ENCODE results near the gene RMI2.
"Not testable (repeated sequence)": the region's sequence is repeated elsewhere in the genome, so short reads cannot be mapped to it uniquely, and the experiment has no call there.

The RMI2 gene

GRCh38 chr16:11356573-11357331, 11.5 kb downstream of the RMI2 start:
- peak; percentile 40 for DNase-seq

GRCh38 chr16:11358531-11358930, 13.3 kb downstream of the RMI2 start:
- no peak for DNase-seq

GRCh38 chr16:11359370-11359769, 14.1 kb downstream of the RMI2 start:
- peak; percentile 50 for DNase-seq

DNA sequence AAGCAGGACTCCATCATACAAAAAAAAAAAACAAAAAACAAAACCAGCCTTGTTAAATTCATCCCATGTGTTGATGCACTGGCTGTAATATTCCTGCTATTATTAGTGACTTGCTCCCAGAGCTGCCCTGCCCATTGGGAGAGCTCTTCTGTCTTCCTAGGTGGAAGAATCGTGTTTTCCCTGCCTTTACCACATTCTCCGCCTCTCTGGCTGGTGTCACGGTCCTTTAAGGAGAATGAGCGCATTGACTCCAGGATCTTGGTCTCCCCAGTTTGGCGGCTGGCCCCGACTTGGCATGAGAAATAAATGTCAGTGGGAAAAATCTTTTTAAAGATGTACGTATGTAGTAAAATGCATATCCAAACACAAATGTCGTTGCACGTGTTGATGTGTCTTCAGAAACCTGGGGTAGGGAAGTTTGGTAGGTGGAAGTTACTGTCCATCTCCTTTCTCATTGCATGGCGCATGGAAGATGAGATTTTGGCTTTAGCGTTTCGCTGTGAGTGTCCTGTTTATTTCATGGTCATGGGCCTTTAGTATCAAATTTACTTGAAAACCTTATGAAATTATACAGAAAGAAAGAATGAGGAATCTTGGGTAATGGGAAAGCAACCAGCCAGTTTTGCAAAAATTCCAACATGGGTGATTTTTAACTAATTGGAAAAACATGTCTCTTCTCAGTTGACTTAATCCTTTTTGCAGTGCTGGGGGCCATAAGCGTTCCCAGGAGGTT, 15.5 kb downstream of the RMI2 start:
- DNase-seq, result no peak

DNA sequence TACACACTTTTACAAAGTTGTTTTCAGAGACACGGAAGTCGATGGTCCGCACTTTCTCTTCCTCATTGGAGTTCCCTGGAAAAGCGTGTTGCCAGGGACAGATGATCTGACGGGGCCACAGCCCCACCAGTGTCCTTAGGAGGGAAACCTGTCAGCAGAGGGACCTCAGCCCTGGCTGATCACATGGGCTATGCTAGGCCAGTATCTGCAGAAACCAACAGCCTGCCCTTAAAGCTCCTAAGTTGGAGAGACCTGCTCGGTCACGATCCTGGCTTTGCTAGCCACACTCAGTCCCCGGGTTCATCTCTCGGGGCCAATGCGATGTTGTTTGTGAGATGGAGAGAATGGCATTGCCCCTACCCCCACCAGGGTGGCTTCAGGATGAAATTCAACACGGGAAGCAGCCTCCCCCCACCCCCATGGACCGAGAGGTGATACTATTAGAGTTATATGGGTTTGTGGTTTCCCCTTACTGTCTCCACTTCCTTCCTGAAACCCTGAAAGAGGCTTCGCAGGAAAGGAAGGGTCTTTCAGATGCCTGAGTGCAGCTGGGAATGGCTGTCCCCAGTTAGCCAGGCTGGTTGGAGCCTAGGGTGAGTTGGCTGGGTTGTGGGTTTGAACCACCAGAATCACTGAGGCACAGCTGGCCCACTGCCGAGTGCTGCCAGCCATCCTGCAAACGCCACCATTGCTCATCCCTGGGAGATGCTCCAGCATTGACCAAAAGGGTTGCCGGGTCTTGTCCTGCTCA, 16.6 kb downstream of the RMI2 start:
- DNase-seq, result no peak

- DNase-seq, result no peak
Observed at GRCh38 chr16:11363927-11364258, 18.6 kb downstream of the RMI2 start.

DNA sequence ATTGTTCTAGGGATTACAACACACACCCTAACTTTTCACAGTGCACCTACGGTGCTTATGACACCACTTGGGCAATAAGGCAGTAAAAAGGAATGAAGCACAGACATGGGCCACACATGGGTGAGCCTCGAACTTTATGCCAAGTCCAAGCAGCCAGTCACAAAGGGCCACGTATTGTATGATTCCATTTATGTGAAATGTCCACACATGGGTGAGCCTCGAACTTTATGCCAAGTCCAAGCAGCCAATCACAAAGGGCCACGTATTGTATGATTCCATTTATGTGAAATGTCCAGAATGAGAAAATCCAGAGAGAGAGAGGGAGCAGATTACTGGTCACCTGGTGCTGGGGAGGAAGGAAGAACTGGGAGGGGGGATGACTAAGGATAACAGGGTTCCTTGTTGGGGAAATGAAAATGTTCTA, 22.2 kb downstream of the RMI2 start:
- no peak for DNase-seq

- DNase-seq, result peak; percentile 79
Observed at GRCh38 chr16:11370084-11370931, 25.0 kb downstream of the RMI2 start.

GRCh38 chr16:11370932-11371279, 25.6 kb downstream of the RMI2 start:
- DNase-seq, result not testable (repeated sequence)

DNA sequence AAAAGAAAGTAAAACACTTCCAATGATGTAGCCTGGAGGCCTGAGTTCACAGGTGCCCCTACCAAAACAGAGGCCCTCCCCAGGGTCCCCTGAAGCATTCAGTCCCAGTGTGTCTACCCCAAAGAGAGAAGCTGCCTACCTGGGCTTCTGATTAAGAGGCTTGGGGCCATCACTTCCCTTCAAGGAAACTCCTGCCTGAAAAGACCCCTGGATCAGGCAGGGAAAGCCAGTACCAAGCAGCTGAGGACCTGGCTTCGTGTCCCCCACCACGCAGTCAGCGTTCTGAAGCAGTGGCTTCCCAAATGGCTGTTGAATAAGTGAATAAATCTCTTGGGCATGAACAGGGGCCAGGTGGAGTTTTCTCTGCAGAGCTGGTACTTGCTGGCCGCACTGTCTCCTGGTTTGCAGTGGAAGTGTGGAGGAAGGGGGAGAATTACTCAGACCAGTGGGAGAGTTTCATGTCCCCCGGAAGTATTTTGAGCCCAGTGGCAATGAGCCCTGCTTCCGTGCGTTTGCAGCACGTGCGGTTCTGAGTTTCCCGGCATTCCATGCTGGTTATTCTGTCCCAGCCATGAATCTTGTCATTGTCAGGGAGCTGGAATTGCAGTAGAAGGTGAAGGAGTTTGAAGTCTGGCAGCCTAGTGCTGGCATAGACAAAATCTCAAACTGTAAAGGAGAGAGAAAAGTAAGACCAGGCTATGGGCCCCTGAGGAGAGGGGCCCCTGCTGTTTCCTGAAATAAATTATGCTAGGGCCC, 27.0 kb downstream of the RMI2 start:
- no peak for DNase-seq

DNA sequence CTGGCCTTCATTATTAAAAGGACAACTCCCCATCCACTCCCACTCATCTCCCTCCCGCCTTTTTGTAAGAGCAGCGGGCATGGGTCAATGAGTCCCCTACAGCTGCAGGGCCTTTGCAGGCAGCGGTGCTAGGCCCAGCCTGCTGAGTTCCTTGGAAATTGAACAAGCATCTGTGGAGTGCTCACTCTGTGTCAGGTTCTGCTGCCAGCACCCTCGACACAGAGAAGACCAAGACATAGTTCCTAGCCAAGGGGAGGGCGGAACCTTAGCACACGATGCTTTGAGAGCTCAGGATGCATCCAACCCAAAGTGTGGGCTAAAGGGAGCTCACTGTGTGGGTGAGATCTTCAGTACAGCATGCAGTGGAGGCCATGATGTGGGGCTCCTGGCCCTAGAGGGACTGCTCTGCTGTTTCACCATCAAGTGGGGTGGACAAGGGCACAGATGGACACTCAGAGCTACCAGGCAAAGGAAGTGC, 27.6 kb downstream of the RMI2 start:
- DNase-seq, result no peak

DNA sequence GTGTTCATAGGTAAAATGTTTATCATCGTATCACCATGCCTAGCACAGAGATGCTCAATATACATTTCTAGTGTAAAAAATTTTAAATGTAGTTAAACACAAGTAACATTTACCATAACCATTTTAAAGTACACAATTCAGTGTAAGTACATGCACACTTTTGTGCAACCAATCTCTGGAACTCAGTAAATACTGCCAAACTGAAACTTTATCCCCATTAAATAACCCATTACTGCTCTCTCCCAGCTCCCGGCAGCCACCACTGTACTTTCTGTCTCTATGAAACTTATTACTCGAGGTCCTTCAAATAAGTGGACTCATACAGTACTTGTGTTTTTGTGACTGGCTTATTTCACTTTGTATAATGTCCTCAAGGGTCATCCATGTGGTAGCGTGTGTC, 29.0 kb downstream of the RMI2 start:
- no peak for DNase-seq

- no peak for DNase-seq
Observed at GRCh38 chr16:11377154-11377553, 31.9 kb downstream of the RMI2 start.

- DNase-seq, result not testable (repeated sequence)
Observed at GRCh38 chr16:11378951-11379350, 33.7 kb downstream of the RMI2 start.

- DNase-seq, result no peak
Observed at GRCh38 chr16:11379420-11379819, 34.2 kb downstream of the RMI2 start.

GRCh38 chr16:11380836-11381235, 35.6 kb downstream of the RMI2 start:
- DNase-seq, result no peak

DNA sequence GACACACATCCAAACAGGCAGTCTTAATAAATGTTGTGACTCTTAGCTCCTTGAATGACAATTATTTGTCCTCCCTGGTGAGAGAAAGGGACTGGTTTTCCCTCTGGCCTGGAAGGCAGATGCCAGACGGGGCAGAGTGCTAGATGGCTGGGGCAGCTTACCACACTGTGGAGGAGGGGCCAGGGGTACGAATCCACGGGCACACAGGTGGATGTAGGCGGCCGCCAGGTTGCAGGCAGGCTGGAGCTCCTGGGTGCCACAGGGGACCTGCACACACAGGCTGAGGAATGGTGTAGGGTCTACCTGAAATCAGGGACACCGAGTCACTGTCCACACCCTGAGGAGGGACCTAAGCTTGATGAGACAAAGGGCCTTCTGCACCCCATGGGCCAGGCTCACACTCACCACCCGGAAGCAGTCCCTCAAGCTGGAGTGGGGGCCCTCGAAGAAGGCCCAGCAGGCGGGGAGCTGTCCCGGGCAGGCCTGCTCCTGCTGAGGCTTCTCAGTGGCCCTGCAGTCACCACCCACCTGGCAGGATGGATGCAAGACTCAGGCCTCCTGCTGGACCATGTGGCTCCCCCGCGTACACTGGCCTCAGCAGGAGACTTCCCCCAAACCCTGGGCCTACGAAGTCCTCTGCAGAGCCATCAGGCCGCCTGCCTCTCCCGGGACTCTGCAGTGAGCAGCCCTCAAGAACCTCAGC, 38.4 kb downstream of the RMI2 start:
- DNase-seq, result no peak

DNA sequence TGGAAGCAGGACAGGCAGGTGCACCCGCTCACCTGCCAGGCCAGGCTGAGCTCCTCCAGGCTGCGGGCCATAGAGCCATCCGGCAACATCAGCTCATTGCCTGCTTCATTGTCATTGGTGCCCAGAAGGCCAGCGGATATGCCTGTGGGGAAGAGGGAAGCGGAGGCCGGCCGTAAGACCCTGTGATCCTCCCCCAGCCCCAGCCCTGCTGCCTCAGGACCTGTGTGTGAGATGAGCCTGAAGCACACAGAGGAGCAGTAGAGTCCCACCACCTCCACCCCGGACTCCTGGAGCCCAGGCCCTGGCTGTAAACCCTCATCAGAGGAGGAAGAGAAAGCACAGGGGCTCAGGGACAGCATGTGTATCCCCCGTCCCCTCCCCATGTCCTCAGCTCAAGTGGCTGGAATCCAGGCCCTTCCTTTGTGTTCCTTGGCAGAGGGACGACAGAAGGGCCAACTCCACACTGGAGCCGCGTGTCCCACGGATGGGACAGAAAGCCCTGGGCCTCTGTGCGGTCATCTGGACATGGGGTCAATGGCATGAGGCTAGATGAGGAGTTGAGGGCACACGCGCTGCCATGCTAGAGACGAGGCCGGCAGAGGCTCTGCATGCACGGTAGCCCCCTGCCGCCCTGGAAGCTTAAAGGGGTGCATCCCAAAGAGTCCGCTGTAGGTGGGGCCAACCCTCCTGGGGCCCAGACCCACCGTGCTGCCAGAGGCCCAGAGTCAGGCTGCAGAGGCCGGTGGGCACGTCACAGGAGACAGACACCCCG, 39.1 kb downstream of the RMI2 start:
- DNase-seq, result no peak

DNA sequence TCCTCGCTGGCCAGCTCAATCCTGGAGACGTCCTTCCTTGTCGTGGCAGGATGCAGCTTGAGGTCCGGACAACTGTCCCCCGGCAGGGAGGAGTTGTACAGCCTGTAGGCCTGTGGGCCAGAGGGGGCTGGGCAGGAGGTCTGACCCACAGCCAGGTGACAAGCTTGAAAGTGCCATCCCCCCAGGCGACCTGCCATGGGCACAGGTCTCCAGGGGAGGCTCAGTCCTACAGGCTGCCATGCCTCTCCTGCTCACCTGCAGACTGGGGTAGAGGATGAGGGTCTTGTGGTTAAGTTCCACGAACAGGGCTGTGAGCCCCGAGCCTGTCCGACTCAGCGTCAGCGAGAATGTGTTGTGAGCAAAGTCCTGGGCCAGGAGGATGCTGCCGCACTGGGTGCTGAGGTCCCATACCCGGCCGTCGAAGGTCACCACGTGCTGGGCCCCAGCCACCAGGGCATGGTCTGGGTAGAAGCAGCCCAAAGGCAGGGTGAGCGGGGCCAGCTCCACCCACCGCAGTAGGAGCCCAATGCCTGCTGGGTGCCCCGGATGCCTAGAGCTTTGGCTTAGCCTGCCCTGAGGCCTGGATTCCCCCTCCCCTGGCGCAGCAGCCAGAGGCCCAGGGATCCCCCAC, 39.8 kb downstream of the RMI2 start:
- DNase-seq, result no peak

DNA sequence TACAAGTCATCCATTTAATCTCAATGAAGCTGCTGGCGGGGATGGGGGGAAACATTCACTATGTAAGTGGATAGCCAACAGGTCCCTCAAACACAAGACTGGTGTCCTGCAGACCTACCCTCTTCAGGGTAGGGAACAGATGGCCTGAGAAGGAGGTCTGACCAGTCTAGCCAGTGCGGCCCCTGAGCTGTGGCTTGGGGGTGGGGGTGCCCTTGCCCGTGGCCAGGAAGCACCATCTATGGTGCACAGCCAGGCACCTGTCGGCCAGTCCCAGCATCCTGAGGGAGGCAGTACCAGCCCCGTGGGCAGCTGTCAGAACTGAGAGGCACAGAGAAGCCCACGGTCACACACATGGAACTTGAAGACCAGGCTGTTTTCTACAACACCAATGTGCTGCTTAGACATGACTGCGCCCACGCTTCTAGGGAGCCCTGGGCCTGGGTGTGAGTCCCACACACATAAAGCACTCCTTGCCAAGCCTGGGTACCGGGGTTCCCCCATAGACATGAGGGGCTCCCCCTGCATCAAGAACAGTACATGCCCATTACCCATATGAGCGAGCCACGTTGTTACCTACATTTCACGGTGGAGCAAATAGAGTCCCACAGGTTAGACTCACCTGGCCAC, 40.9 kb downstream of the RMI2 start:
- no peak for DNase-seq
